Measurements from ENCODE around the gene GSTT4.

GRCh38 chr22:23984430-23984829, 20.8 kb downstream of the GSTT4 start:
- no peak for TF ChIP-seq EP300 (IDR thresholded peaks at IDR 0.05)
- TF ChIP-seq, protein P1, sequence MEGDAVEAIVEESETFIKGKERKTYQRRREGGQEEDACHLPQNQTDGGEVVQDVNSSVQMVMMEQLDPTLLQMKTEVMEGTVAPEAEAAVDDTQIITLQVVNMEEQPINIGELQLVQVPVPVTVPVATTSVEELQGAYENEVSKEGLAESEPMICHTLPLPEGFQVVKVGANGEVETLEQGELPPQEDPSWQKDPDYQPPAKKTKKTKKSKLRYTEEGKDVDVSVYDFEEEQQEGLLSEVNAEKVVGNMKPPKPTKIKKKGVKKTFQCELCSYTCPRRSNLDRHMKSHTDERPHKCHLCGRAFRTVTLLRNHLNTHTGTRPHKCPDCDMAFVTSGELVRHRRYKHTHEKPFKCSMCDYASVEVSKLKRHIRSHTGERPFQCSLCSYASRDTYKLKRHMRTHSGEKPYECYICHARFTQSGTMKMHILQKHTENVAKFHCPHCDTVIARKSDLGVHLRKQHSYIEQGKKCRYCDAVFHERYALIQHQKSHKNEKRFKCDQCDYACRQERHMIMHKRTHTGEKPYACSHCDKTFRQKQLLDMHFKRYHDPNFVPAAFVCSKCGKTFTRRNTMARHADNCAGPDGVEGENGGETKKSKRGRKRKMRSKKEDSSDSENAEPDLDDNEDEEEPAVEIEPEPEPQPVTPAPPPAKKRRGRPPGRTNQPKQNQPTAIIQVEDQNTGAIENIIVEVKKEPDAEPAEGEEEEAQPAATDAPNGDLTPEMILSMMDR (IDR thresholded peaks at IDR 0.05): peak in 2 of 7 experiments; percentile 29 to 50
- no peak for TF ChIP-seq POLR2AphosphoS5 (IDR thresholded peaks at IDR 0.05)
- no peak for TF ChIP-seq POLR2A (IDR thresholded peaks at IDR 0.05)

All from stomach (tissue), 4 donors.